ENCODE results near the gene HOXB3.

HOXB3 gene

GRCh38 chr17:48596735-48597527, 6.9 kb upstream of the HOXB3 start:
- no peak for DNase-seq

- DNase-seq: peak in 1 of 2 experiments; percentile 45
These were observed 6.1 kb upstream of the HOXB3 start for GRCh38 chr17:48596000-48596734.

- no peak for DNase-seq
These were observed 5.4 kb upstream of the HOXB3 start for GRCh38 chr17:48595278-48595999.

- no peak for DNase-seq
These were observed 4.7 kb upstream of the HOXB3 start for GRCh38 chr17:48594538-48595277.

- DNase-seq: peak; percentile 77 to 78
These were observed 3.9 kb upstream of the HOXB3 start for GRCh38 chr17:48593840-48594537.

- no peak for DNase-seq
These were observed 3.2 kb upstream of the HOXB3 start, which contains the start of gene HOXB5 for GRCh38 chr17:48593126-48593829. Gene HOXB5, minus strand, starts transcription at chr17:48593779. Its CDS starts 97 bp downstream, at chr17:48593682.

GRCh38 chr17:48592577-48592976, 2.5 kb upstream of the HOXB3 start:
- no peak for DNase-seq

GRCh38 chr17:48592057-48592514, 2.0 kb upstream of the HOXB3 start:
- no peak for DNase-seq

GRCh38 chr17:48591255-48592056, 1.4 kb upstream of the HOXB3 start:
- DNase-seq: no peak

GRCh38 chr17:48590607-48591161, 643 bp upstream of the HOXB3 start:
- DNase-seq: no peak

GRCh38 chr17:48589060-48589830, 796 bp downstream of the HOXB3 start:
- no peak for DNase-seq

- DNase-seq: no peak
These were observed 1.5 kb downstream of the HOXB3 start for GRCh38 chr17:48588528-48588927.

- DNase-seq: no peak
These were observed 2.0 kb downstream of the HOXB3 start for GRCh38 chr17:48588074-48588415.

GRCh38 chr17:48587276-48588073, 2.6 kb downstream of the HOXB3 start:
- no peak for DNase-seq

GRCh38 chr17:48586355-48587258, 3.4 kb downstream of the HOXB3 start:
- no peak for DNase-seq

GRCh38 chr17:48584223-48584741, 5.8 kb downstream of the HOXB3 start:
- DNase-seq: no peak

GRCh38 chr17:48583708-48584222, 6.3 kb downstream of the HOXB3 start:
- no peak for DNase-seq

Data from activated CD4-positive, alpha-beta T cell treated with anti-CD3 and anti-CD28 coated beads, Interleukin-2, amount 50 U/mL, for 4 hours (primary cell).